ENCODE measurements around the gene MFAP5. TPM values are rescaled to one million over a fixed set of nuclear protein-coding genes. Genes with fewer than 3 reads are reported as not detected.
A peak's percentile ranks its signal among the peaks of the same experiment; 100 is the strongest.

The MFAP5 gene
- total RNA-seq, 1 experiment from 2014 or later: 18.9 TPM

DNA sequence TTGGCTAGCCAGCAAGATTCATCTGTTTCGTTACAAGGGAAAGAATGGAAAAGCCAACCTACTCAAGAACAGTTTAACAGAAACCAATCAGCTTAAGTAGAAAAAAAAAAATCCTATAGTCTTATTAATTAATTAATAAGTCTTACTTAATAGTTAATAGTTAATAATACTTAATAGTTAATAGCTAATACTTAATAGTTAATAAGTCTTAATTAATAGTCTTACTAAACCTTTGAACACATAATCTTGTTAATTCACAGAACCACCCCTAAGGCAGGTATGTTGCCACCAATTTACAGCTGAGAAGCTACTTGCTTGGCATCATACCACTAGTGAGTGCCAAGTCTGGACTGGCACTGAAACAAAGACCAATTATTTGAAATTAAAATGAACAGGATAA, 19.9 kb downstream of the MFAP5 start:
- peak in 1 of 2 experiments; percentile 31 for DNase-seq
- Histone ChIP-seq H4K20me1 (ENCODE audit: insufficient read depth) (no peaks in the 10 kb centered on the region), H3K4me1 (replicated peaks; ENCODE audit: insufficient read depth) (no peaks in the 10 kb centered on the region), H3K9me2 (ENCODE audit: insufficient read depth) (no peaks in the 10 kb centered on the region), H3K4me3 (no peak overlapping the region), H2AFZ (no peak overlapping the region), H3K36me3 (ENCODE audit: low read depth) (no peaks in the 10 kb centered on the region), H3K4me2 (no peak overlapping the region), H3K9me3 (ENCODE audit: insufficient read depth, low read depth) (no peaks in the 10 kb centered on the region), H3F3A (ENCODE audit: insufficient read depth, low read depth) (no peaks in the 10 kb centered on the region), H3K79me2 (ENCODE audit: low read depth) (no peaks in the 10 kb centered on the region), H3K27me3 (ENCODE audit: insufficient read depth, low read depth) (no peaks in the 10 kb centered on the region; the same call in 1 of the 2 replicates), H3K27ac (no peak overlapping the region)
- intact Hi-C loops (cut with micrococcal nuclease; ENCODE audit: unreplicated experiment): no loop called here
- TF ChIP-seq, protein P1, sequence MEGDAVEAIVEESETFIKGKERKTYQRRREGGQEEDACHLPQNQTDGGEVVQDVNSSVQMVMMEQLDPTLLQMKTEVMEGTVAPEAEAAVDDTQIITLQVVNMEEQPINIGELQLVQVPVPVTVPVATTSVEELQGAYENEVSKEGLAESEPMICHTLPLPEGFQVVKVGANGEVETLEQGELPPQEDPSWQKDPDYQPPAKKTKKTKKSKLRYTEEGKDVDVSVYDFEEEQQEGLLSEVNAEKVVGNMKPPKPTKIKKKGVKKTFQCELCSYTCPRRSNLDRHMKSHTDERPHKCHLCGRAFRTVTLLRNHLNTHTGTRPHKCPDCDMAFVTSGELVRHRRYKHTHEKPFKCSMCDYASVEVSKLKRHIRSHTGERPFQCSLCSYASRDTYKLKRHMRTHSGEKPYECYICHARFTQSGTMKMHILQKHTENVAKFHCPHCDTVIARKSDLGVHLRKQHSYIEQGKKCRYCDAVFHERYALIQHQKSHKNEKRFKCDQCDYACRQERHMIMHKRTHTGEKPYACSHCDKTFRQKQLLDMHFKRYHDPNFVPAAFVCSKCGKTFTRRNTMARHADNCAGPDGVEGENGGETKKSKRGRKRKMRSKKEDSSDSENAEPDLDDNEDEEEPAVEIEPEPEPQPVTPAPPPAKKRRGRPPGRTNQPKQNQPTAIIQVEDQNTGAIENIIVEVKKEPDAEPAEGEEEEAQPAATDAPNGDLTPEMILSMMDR (conservative IDR thresholded peaks at IDR 0.05): no peak
- no peak for TF ChIP-seq EZH2 (IDR thresholded peaks at IDR 0.05; ENCODE audit: low read depth)
- CTCF ChIA-PET: interaction anchor here (0.6 kb wide), 1 partner anchor 536 kb away, joined by 9 read pairs; no protein-coding TSS in a partner anchor
- POLR2A ChIA-PET (ENCODE audit: unreplicated experiment): no interaction called here
- BruUV-seq (replicated peaks): no TSS peak

DNA sequence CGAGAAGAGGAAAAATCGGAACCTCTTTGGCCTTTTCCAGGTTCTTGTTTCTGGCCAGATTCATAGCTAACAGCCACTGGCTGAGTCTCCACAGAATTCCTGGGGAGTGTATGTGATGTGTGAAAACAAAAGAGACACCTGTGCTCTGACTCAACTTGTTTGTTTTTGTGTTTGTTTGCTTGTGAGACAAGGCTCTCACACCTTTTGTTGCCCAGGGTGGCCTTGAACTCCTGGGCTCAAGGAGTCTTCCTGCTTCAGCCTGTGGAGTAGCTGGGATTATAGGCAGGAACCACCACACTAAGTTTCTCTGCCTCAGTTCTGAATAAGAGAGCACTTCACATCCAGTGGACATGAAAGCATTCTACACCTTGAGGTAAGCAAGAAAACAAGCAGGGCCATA, 22.7 kb downstream of the MFAP5 start:
- H3K79me2 ChIP-seq (ENCODE audit: low read depth): no peaks in the 10 kb centered on the region
- ChIA-PET POLR2A (ENCODE audit: unreplicated experiment) (no interaction called here), CTCF (interaction anchor here (1.2 kb wide), 1 partner anchor 96 kb away, joined by 4 read pairs; no protein-coding TSS in a partner anchor)
- H3K9me3 ChIP-seq (ENCODE audit: insufficient read depth, low read depth): no peaks in the 10 kb centered on the region
- BruUV-seq (replicated peaks): no TSS peak
- H3K9me2 ChIP-seq (ENCODE audit: insufficient read depth): no peaks in the 10 kb centered on the region
- H3K36me3 ChIP-seq (ENCODE audit: low read depth): no peaks in the 10 kb centered on the region
- H3K27ac ChIP-seq: no peak overlapping the region
- peak overlapping the region; percentile 9; the same call in 1 of the 2 replicates for H2AFZ ChIP-seq
- DNase-seq: no peak
- H3K4me2 ChIP-seq: no peak overlapping the region
- H3K27me3 ChIP-seq (ENCODE audit: insufficient read depth, low read depth): peaks cover 12% of the 10 kb centered on the region; the same call in 1 of the 2 replicates
- no peaks in the 10 kb centered on the region for H4K20me1 ChIP-seq (ENCODE audit: insufficient read depth)
- no peaks in the 10 kb centered on the region for H3K4me1 ChIP-seq (replicated peaks; ENCODE audit: insufficient read depth)
- H3F3A ChIP-seq (ENCODE audit: insufficient read depth, low read depth): no peaks in the 10 kb centered on the region
- no peak for TF ChIP-seq EZH2 (IDR thresholded peaks at IDR 0.05; ENCODE audit: low read depth)
- TF ChIP-seq, protein P1 (conservative IDR thresholded peaks at IDR 0.05): no peak
- no peak overlapping the region for H3K4me3 ChIP-seq
- intact Hi-C loops (cut with micrococcal nuclease; ENCODE audit: unreplicated experiment): no loop called here

DNA sequence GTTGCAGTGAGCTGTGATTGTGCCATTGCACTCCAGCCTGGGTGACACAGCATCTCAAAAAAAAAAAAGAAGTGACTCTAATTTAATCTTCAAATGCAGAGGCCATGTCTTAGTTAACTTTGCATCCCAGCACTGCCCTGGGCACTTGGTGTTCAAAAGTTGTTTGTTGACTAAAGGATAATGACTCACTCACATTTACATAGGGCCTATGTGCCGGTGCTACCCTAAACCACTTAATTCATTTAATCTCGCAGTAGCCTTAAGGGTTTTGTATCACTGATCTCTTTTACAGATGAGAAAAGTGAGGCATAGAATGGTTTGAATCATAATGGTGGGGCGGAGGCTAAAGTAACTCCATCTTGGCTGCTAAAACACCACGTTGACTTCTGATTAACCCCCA, 23.7 kb downstream of the MFAP5 start:
- POLR2A ChIA-PET (ENCODE audit: unreplicated experiment): no interaction called here
- H3K9me3 ChIP-seq (ENCODE audit: insufficient read depth, low read depth): no peaks in the 10 kb centered on the region
- CTCF ChIA-PET: no interaction called here
- H3K36me3 ChIP-seq (ENCODE audit: low read depth): no peaks in the 10 kb centered on the region
- H3K4me3 ChIP-seq: no peak overlapping the region
- no peak overlapping the region for H3K4me2 ChIP-seq
- no peaks in the 10 kb centered on the region for H3K4me1 ChIP-seq (replicated peaks; ENCODE audit: insufficient read depth)
- no TSS peak for BruUV-seq (replicated peaks)
- H2AFZ ChIP-seq: no peak overlapping the region
- H3F3A ChIP-seq (ENCODE audit: insufficient read depth, low read depth): no peaks in the 10 kb centered on the region
- no peaks in the 10 kb centered on the region for H3K79me2 ChIP-seq (ENCODE audit: low read depth)
- H3K27ac ChIP-seq: no peak overlapping the region
- no peaks in the 10 kb centered on the region for H3K9me2 ChIP-seq (ENCODE audit: insufficient read depth)
- intact Hi-C loops (cut with micrococcal nuclease; ENCODE audit: unreplicated experiment): no loop called here
- peaks cover 12% of the 10 kb centered on the region; the same call in 1 of the 2 replicates for H3K27me3 ChIP-seq (ENCODE audit: insufficient read depth, low read depth)
- DNase-seq: no peak
- H4K20me1 ChIP-seq (ENCODE audit: insufficient read depth): no peaks in the 10 kb centered on the region
- no peak for TF ChIP-seq EZH2 (IDR thresholded peaks at IDR 0.05; ENCODE audit: low read depth)
- TF ChIP-seq, protein P1 (conservative IDR thresholded peaks at IDR 0.05): no peak

All from PC-9 (cell line).